K562 (cell line): ENCODE results near the gene APLF.

Experiments used
- BCOR ChIP-seq: fragments of 450-650 bp; IDR thresholded peaks from 2 replicates; pipeline ENCODE4 v1.6.1; 2016
- SP1 ChIP-seq: sonication (generic); formaldehyde crosslinking; IDR thresholded peaks from 2 replicates; pipeline ENCODE4 v1.8.1; 2022; ENCODE audit warnings: mild to moderate bottlenecking, missing genetic modification reagents
- TAF1 ChIP-seq: IDR thresholded peaks from 2 replicates; pipeline ENCODE4 v1.6.1; 2011; ENCODE audit warnings: mild to moderate bottlenecking, low read length, moderate library complexity; ENCODE audit not compliant: insufficient read depth, control insufficient read depth, severe bottlenecking; ENCODE audit errors: extremely low read depth
- ZNF143 ChIP-seq: sonication (generic); formaldehyde crosslinking; IDR thresholded peaks from 2 replicates; pipeline ENCODE4 v1.9.0; 2022; ENCODE audit warnings: mild to moderate bottlenecking, missing genetic modification reagents
- TF ChIP-seq, protein P1 (sequence below), 3 experiments: IDR thresholded peaks in 2 of 3; conservative IDR thresholded peaks in 1 of 3; 2 replicates each; pipeline ENCODE4 v1.5.1; 2011 to 2012; ENCODE audit warnings: low read length in 3 of 3, mild to moderate bottlenecking in 3 of 3, control low read depth in 2 of 3, improper control_type of control experiment in 1 of 3, inconsistent platforms in 1 of 3, low read depth in 1 of 3, mixed read lengths in 1 of 3, moderate library complexity in 1 of 3; ENCODE audit not compliant: insufficient read depth in 2 of 3
- TF ChIP-seq, protein P2 (sequence below), 2 experiments: fragments of 200-800 bp in 1 of 2; sonication (Bioruptor generic) in 1 of 2; sonication (generic) in 1 of 2; formaldehyde crosslinking in 1 of 2; IDR thresholded peaks in 1 of 2; conservative IDR thresholded peaks in 1 of 2; 2 replicates each; pipeline versions ENCODE4 v1.5.0 to v1.6.1; 2016 to 2020; ENCODE audit warnings: missing compliant biosample characterization in 1 of 2, missing genetic modification characterization in 1 of 2, missing genetic modification reagents in 1 of 2
- TF ChIP-seq, protein P3 (sequence below): sonication (generic); formaldehyde crosslinking; IDR thresholded peaks from 2 replicates; pipeline ENCODE4 v1.8.1; 2022; ENCODE audit warnings: missing genetic modification reagents

DNA sequence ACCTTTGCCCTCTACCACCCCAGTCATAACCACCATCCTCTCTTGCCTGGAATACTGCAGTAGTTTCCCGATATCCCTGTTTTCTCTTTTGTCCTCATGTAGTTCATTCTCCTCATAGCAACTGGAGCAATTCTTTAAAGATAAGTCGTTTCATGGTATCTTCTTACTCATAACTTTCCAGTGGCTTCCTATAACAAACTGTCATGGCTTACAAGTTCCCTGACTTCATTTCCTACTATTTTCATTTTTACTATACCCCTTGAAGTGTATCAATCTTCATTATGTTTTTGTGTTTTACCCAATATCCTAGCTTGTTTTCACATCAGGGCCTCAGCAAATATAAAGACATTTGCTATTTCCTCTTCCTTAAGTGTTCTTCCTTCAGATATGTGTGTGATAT lies 92.3 kb downstream of the APLF start:
- TF ChIP-seq, protein P1, sequence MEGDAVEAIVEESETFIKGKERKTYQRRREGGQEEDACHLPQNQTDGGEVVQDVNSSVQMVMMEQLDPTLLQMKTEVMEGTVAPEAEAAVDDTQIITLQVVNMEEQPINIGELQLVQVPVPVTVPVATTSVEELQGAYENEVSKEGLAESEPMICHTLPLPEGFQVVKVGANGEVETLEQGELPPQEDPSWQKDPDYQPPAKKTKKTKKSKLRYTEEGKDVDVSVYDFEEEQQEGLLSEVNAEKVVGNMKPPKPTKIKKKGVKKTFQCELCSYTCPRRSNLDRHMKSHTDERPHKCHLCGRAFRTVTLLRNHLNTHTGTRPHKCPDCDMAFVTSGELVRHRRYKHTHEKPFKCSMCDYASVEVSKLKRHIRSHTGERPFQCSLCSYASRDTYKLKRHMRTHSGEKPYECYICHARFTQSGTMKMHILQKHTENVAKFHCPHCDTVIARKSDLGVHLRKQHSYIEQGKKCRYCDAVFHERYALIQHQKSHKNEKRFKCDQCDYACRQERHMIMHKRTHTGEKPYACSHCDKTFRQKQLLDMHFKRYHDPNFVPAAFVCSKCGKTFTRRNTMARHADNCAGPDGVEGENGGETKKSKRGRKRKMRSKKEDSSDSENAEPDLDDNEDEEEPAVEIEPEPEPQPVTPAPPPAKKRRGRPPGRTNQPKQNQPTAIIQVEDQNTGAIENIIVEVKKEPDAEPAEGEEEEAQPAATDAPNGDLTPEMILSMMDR (IDR thresholded peaks at IDR 0.05 in 2 of 3, conservative IDR thresholded peaks at IDR 0.05 in 1 of 3; ENCODE audit: insufficient read depth in 2 of 3, low read depth in 1 of 3, low read length in 3 of 3) = no peak
- TF ChIP-seq, protein P2, sequence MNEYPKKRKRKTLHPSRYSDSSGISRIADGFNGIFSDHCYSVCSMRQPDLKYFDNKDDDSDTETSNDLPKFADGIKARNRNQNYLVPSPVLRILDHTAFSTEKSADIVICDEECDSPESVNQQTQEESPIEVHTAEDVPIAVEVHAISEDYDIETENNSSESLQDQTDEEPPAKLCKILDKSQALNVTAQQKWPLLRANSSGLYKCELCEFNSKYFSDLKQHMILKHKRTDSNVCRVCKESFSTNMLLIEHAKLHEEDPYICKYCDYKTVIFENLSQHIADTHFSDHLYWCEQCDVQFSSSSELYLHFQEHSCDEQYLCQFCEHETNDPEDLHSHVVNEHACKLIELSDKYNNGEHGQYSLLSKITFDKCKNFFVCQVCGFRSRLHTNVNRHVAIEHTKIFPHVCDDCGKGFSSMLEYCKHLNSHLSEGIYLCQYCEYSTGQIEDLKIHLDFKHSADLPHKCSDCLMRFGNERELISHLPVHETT (CRISPR knock-in tag; conservative IDR thresholded peaks at IDR 0.05 in 1 of 2, IDR thresholded peaks at IDR 0.05 in 1 of 2) = no peak
- TF ChIP-seq, protein P3, sequence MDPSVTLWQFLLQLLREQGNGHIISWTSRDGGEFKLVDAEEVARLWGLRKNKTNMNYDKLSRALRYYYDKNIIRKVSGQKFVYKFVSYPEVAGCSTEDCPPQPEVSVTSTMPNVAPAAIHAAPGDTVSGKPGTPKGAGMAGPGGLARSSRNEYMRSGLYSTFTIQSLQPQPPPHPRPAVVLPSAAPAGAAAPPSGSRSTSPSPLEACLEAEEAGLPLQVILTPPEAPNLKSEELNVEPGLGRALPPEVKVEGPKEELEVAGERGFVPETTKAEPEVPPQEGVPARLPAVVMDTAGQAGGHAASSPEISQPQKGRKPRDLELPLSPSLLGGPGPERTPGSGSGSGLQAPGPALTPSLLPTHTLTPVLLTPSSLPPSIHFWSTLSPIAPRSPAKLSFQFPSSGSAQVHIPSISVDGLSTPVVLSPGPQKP (CRISPR knock-in tag) = no peak
- TF ChIP-seq TAF1 (no peak), BCOR (no peak), ZNF143 (CRISPR knock-in tag) (no peak), SP1 (CRISPR knock-in tag) (no peak)
